IMR-90 (cell line): ENCODE data around the gene ANO2. TPM values are rescaled to one million over a fixed set of nuclear protein-coding genes. Genes with fewer than 3 reads are reported as not detected.

ENCODE experiments used
- ATAC-seq: fragments of 200-7000 bp; cut with Tn5 transposase; 2 replicates; pipeline ENCODE4 v1.9.1; 2020; ENCODE audit warnings: low read depth, mild to moderate bottlenecking, moderate library complexity
- BruUV-seq: library from RNA; stranded (reverse); fragments of 400-500 nt; replicated peaks from 2 replicates; lab custom pipeline; 2021; lab: Mats Ljungman, UMichigan
- CTCF ChIA-PET: fragments of 300-600 bp; formaldehyde crosslinking; extraction: SDS; loops from one replicate; lab custom pipeline; 2021; ENCODE audit warnings: antibody characterized with exemption; lab: Yijun Ruan, JAX
- POLR2A ChIA-PET: fragments of 300-600 bp; sonication (Branson Sonifier 250); formaldehyde crosslinking; loops from one replicate; lab custom pipeline; 2022; ENCODE audit warnings: antibody characterized with exemption; ENCODE audit not compliant: unreplicated experiment; lab: Charles Lee
- DNase-seq: peaks from one replicate; pipeline ENCODE4 v3.0.0; 2013
- H2AFZ ChIP-seq: replicated peaks from 2 replicates; pipeline ENCODE3; 2013; ENCODE audit warnings: low read length, mild to moderate bottlenecking; ENCODE audit not compliant: poor library complexity
- H2AK5ac ChIP-seq: 2 replicates; pipeline ENCODE4 v1.6.1; 2013; ENCODE audit warnings: low read depth, low read length, inconsistent platforms
- H2AK9ac ChIP-seq: replicated peaks from 2 replicates; pipeline ENCODE3; 2013; ENCODE audit warnings: mild to moderate bottlenecking, low read depth, low read length, moderate library complexity; ENCODE audit not compliant: poor library complexity
- H2BK120ac ChIP-seq: 2 replicates; pipeline ENCODE4 v1.6.1; 2013; ENCODE audit warnings: low read depth, low read length, inconsistent platforms
- H2BK15ac ChIP-seq: 3 replicates; pipeline ENCODE4 v1.6.1; 2013; ENCODE audit warnings: low read depth, low read length, inconsistent platforms
- H2BK20ac ChIP-seq: 2 replicates; pipeline ENCODE4 v1.6.1; 2013; ENCODE audit warnings: low read depth, mild to moderate bottlenecking, inconsistent platforms, low read length, moderate library complexity
- H2BK5ac ChIP-seq: 2 replicates; pipeline ENCODE4 v1.6.1; 2013; ENCODE audit warnings: mild to moderate bottlenecking, low read depth, low read length, inconsistent platforms; ENCODE audit not compliant: poor library complexity, severe bottlenecking
- H3K14ac ChIP-seq: replicated peaks from 2 replicates; pipeline ENCODE4 v1.6.1; 2013; ENCODE audit warnings: low read depth, low read length, inconsistent platforms
- H3K18ac ChIP-seq: 2 replicates; pipeline ENCODE4 v1.6.1; 2013; ENCODE audit warnings: low read depth, low read length, control low read depth
- H3K23ac ChIP-seq: 2 replicates; pipeline ENCODE4 v1.6.1; 2013; ENCODE audit warnings: low read depth, low read length, inconsistent platforms
- H3K27ac ChIP-seq: 2 replicates; pipeline ENCODE4 v1.5.1; 2013; ENCODE audit warnings: mild to moderate bottlenecking, control low read depth, low read length; ENCODE audit not compliant: insufficient read depth
- H3K27me3 ChIP-seq: 2 replicates; pipeline ENCODE4 v1.6.1; 2013; ENCODE audit warnings: low read length; ENCODE audit not compliant: control insufficient read depth, insufficient read depth
- H3K36me3 ChIP-seq: 2 replicates; pipeline ENCODE4 v1.6.1; 2013; ENCODE audit warnings: low read length, mixed read lengths; ENCODE audit not compliant: control insufficient read depth, insufficient read depth
- H3K4ac ChIP-seq: 2 replicates; pipeline ENCODE4 v1.6.1; 2013; ENCODE audit warnings: low read depth, low read length, inconsistent platforms
- H3K4me1 ChIP-seq: 2 replicates; pipeline ENCODE4 v1.6.1; 2013; ENCODE audit warnings: low read length, mixed read lengths; ENCODE audit not compliant: control insufficient read depth, insufficient read depth
- H3K4me2 ChIP-seq: 2 replicates; pipeline ENCODE4 v1.6.1; 2013; ENCODE audit warnings: low read depth, mild to moderate bottlenecking, control low read depth, low read length, moderate library complexity
- H3K4me3 ChIP-seq: 2 replicates; pipeline ENCODE4 v1.5.1; 2013; ENCODE audit warnings: low read depth, mild to moderate bottlenecking, control low read depth, low read length, moderate library complexity; ENCODE audit not compliant: insufficient read depth
- H3K56ac ChIP-seq: 2 replicates; pipeline ENCODE4 v1.6.1; 2013; ENCODE audit warnings: low read length, inconsistent platforms; ENCODE audit not compliant: insufficient read depth; ENCODE audit errors: extremely low read depth
- H3K79me1 ChIP-seq, 2 experiments: 2 replicates each; pipeline ENCODE4 v1.6.1; 2013; ENCODE audit warnings: low read length in 2 of 2, inconsistent platforms in 1 of 2, low read depth in 1 of 2
- H3K9ac ChIP-seq: 2 replicates; pipeline ENCODE4 v1.6.1; 2013; ENCODE audit warnings: low read depth, low read length, control low read depth
- H3K9me1 ChIP-seq: 2 replicates; pipeline ENCODE4 v1.6.1; 2013; ENCODE audit warnings: low read length, inconsistent platforms; ENCODE audit not compliant: insufficient read depth
- H3K9me3 ChIP-seq: 2 replicates; pipeline ENCODE4 v1.6.1; 2013; ENCODE audit warnings: low read length; ENCODE audit not compliant: control insufficient read depth, insufficient read depth
- H4K20me1 ChIP-seq: 2 replicates; pipeline ENCODE4 v1.6.1; 2013; ENCODE audit warnings: low read length, inconsistent platforms; ENCODE audit not compliant: insufficient read depth
- H4K5ac ChIP-seq: 2 replicates; pipeline ENCODE4 v1.6.1; 2013; ENCODE audit warnings: mild to moderate bottlenecking, low read depth, low read length, control low read depth
- H4K8ac ChIP-seq, 2 experiments: 2 replicates each; pipeline ENCODE4 v1.6.1; 2013; ENCODE audit warnings: low read depth in 2 of 2, low read length in 2 of 2, control low read depth in 1 of 2, inconsistent platforms in 1 of 2
- H4K91ac ChIP-seq: 2 replicates; pipeline ENCODE4 v1.6.1; 2013; ENCODE audit warnings: low read depth, low read length, inconsistent platforms; ENCODE audit not compliant: insufficient read depth
- BHLHE40 ChIP-seq: fragments of 150-350 bp; IDR thresholded peaks from 2 replicates; pipeline ENCODE4 v1.6.1; 2016; ENCODE audit warnings: mild to moderate bottlenecking, low read depth, low read length
- CEBPB ChIP-seq: IDR thresholded peaks from 2 replicates; pipeline ENCODE4 v1.6.1; 2012; ENCODE audit warnings: low read depth, low read length, improper control_type of control experiment
- CHD1 ChIP-seq: IDR thresholded peaks from 2 replicates; pipeline ENCODE4 v1.6.1; 2012; ENCODE audit warnings: low read depth, low read length, improper control_type of control experiment
- CTCF ChIP-seq: conservative IDR thresholded peaks from 2 replicates; pipeline ENCODE4 v1.5.1; 2012; ENCODE audit warnings: mild to moderate bottlenecking, low read depth, low read length, improper control_type of control experiment
- FOS ChIP-seq: fragments of 150-350 bp; IDR thresholded peaks from 2 replicates; pipeline ENCODE4 v1.6.1; 2016; ENCODE audit warnings: low read depth, low read length
- MAFK ChIP-seq: IDR thresholded peaks from 2 replicates; pipeline ENCODE4 v1.6.1; 2012; ENCODE audit warnings: low read depth, low read length, improper control_type of control experiment
- MAZ ChIP-seq: IDR thresholded peaks from 2 replicates; pipeline ENCODE4 v1.6.1; 2012; ENCODE audit warnings: low read depth, mild to moderate bottlenecking, low read length, improper control_type of control experiment, moderate library complexity, borderline replicate concordance
- MXI1 ChIP-seq: IDR thresholded peaks from 2 replicates; pipeline ENCODE4 v1.6.1; 2012; ENCODE audit warnings: low read depth, mild to moderate bottlenecking, low read length, moderate library complexity, borderline replicate concordance
- NFE2L2 ChIP-seq: fragments of 150-350 bp; IDR thresholded peaks from 2 replicates; pipeline ENCODE4 v1.6.1; 2016; ENCODE audit warnings: low read depth, mild to moderate bottlenecking, low read length
- POLR2A ChIP-seq: IDR thresholded peaks from 2 replicates; pipeline ENCODE4 v1.6.1; 2012; ENCODE audit warnings: mild to moderate bottlenecking, low read depth, low read length
- RAD21 ChIP-seq: IDR thresholded peaks from 2 replicates; pipeline ENCODE4 v1.6.1; 2012; ENCODE audit warnings: low read length, improper control_type of control experiment
- RCOR1 ChIP-seq: IDR thresholded peaks from 2 replicates; pipeline ENCODE4 v1.6.1; 2012; ENCODE audit warnings: mild to moderate bottlenecking, low read length, improper control_type of control experiment; ENCODE audit not compliant: insufficient replicate concordance
- RFX5 ChIP-seq: IDR thresholded peaks from 2 replicates; pipeline ENCODE4 v1.8.0; 2012; ENCODE audit warnings: low read depth, mild to moderate bottlenecking, low read length, moderate library complexity
- USF2 ChIP-seq: fragments of 150-350 bp; IDR thresholded peaks from 2 replicates; pipeline ENCODE4 v1.6.1; 2017; ENCODE audit warnings: mild to moderate bottlenecking, antibody characterized with exemption, low read length, low read depth
- WGBS, 2 experiments: methylation state at CpG; one replicate each; pipeline versions ENCODE4 v1.1.5 to v1.1.7; 2013; ENCODE audit warnings: missing lambda C conversion rate in 2 of 2; ENCODE audit not compliant: insufficient read length in 1 of 2; ENCODE audit errors: extremely low coverage in 2 of 2; 5-methylcytosine and 5-hydroxymethylcytosine counted together
- dilution Hi-C: fragments of 300-500 bp; cut with HindIII; formaldehyde crosslinking; loops from one replicate; pipeline ENCODE4 v1.14.3; 2018; ENCODE audit warnings: low sequenced_read_pairs; ENCODE audit not compliant: unreplicated experiment
- in situ Hi-C: fragments of 300-500 bp; cut with MboI; formaldehyde crosslinking; loops from 3 replicates; pipeline ENCODE4 v1.14.3; 2019; ENCODE audit warnings: low sequenced_read_pairs, inconsistent platforms, mixed read lengths
- intact Hi-C: fragments of 100-400 bp; cut with micrococcal nuclease; formaldehyde crosslinking; loops from 2 replicates; pipeline ENCODE4 v1.10.0; 2022
- polyA plus RNA-seq, 3 experiments: library from polyadenylated mRNA; depleted of rRNA; stranded (reverse); fragments of >200 nt; gene quantifications; 2 replicates each; pipeline ENCODE4 v1.2.3, GENCODE V29; 2012; ENCODE audit warnings: low replicate concordance in 1 of 3
- total RNA-seq: library from RNA; depleted of rRNA; stranded (reverse); fragments of >200 nt; gene quantifications from 2 replicates; pipeline ENCODE4 v1.2.3, GENCODE V29; 2012
- TF ChIP-seq, protein P1 (sequence below): fragments of 150-350 bp; IDR thresholded peaks from 2 replicates; pipeline ENCODE4 v1.6.1; 2016; ENCODE audit warnings: low read depth, mild to moderate bottlenecking, low read length, moderate library complexity, borderline replicate concordance

The ANO2 gene
- total and polyA plus RNA-seq, 2 of the 4 experiments (the other 2 are of a cell fraction) = 0.22 TPM; not detected in 1

DNA sequence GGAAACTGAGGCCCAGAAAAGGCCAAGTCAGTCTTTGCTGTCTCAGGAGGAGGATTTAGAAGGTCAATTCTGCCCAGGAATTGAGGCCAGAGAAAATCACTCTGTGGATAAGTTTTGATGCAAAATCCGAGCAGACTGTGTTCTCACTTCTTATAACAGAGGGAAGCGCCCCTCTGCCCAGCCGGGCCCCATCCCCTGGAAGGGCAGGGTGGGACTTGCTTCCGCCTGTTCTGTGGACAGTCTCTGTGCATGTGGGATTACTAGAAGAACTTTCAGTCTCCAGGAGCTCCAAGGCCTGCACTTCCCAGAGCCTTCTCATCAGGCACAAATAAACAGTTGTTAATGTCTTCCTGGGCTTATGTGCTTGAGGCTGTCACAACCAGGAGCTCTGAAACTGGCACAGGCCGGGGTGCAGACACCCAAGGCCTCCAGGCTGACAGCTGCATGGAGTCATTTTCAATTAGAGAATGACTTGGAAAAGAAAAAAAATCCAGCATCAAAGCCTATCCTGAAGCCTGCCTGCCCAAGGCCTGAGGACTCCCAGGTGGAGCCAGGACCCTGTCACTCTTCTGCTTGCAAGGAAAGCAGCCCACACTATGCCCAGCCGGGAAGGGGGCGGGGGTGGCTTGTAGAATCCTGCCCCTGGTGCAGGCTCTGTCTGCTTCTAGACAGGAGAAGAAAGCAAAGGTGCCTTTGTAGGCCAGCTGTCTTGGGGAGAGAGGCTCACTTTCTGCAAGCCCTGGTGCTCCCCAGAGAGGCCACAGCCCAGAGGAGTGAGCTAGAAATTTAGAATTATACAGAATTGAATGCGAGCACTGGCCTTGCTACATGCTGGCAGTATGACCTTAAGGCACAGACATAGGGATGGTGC is 428.5 kb downstream of the ANO2 start:
- CTCF ChIA-PET = no interaction called here
- Histone ChIP-seq H3K9me3 (no peaks in the 10 kb centered on the region), H3K4me2 (no peak overlapping the region), H2BK20ac (no peak overlapping the region), H3K4me3 (no peak overlapping the region), H3K14ac (no peak overlapping the region), H3K9me1 (no peaks in the 10 kb centered on the region), H2BK15ac (no peak overlapping the region), H4K91ac (no peak overlapping the region), H4K5ac (no peak overlapping the region), H3K4ac (no peak overlapping the region), H4K20me1 (no peaks in the 10 kb centered on the region), H3K4me1 (no peaks in the 10 kb centered on the region), H3K36me3 (no peaks in the 10 kb centered on the region), H3K18ac (no peak overlapping the region), H3K27me3 (no peaks in the 10 kb centered on the region), H3K56ac (no peak overlapping the region), H2AFZ (no peak overlapping the region), H3K9ac (no peak overlapping the region), H3K23ac (0 out of 2 replicates have a peak overlapping the region, but pooled peaks have one; percentile 24), H3K79me1 (no peaks in the 10 kb centered on the region), H4K8ac (no peak overlapping the region), H2AK5ac (no peak overlapping the region), H2BK120ac (no peak overlapping the region), H3K27ac (no peak overlapping the region), H2BK5ac (no peak overlapping the region), H2AK9ac (no peak overlapping the region)
- BruUV-seq = no TSS peak
- DNase-seq (no peak), ATAC-seq (no peak)
- POLR2A ChIA-PET = no interaction called here
- intact Hi-C loops (no loop called here), in situ Hi-C loops (no loop called here), dilution Hi-C loops (no loop called here)
- WGBS, 2 experiments = 71% methylated on average over 1 of the region's 8 CpGs; no CpG with 5 or more reads in 1 of the 2 experiments
- TF ChIP-seq BHLHE40 (no peak), MXI1 (no peak), MAFK (no peak), CTCF (no peak), RAD21 (no peak), MAZ (no peak), POLR2A (no peak), CHD1 (no peak), CEBPB (no peak), RCOR1 (no peak), USF2 (no peak), FOS (no peak), NFE2L2 (no peak), RFX5 (no peak)
- TF ChIP-seq, protein P1, sequence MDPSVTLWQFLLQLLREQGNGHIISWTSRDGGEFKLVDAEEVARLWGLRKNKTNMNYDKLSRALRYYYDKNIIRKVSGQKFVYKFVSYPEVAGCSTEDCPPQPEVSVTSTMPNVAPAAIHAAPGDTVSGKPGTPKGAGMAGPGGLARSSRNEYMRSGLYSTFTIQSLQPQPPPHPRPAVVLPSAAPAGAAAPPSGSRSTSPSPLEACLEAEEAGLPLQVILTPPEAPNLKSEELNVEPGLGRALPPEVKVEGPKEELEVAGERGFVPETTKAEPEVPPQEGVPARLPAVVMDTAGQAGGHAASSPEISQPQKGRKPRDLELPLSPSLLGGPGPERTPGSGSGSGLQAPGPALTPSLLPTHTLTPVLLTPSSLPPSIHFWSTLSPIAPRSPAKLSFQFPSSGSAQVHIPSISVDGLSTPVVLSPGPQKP = no peak
